Common myeloid progenitor, CD34-positive (primary cell): ENCODE measurements around the gene MBD1.
"Not testable (repeated sequence)": the region's sequence is repeated elsewhere in the genome, so short reads cannot be mapped to it uniquely, and the experiment has no call there.

Experiments used
- CTCF ChIA-PET: fragments of 350-600 bp; sonication (Branson Sonifier 250); formaldehyde crosslinking; loops from one replicate; lab custom pipeline; 2021; ENCODE audit warnings: antibody characterized with exemption; lab: Charles Lee
- POLR2A ChIA-PET: fragments of 350-600 bp; sonication (Branson Sonifier 250); formaldehyde crosslinking; loops from one replicate; lab custom pipeline; 2021; ENCODE audit warnings: antibody characterized with exemption; lab: Charles Lee
- DNase-seq, 3 donors: peaks; one replicate each; pipeline versions ENCODE4 v3.0.0 to v3.0.0-alpha.2; 2013
- H3K27ac ChIP-seq, 2 experiments: 1 replicate in 1 of 2; 2 replicates in 1 of 2; pipeline ENCODE4 v1.7.0; 2013; ENCODE audit warnings: inconsistent platforms in 2 of 2, low read length in 2 of 2, mild to moderate bottlenecking in 2 of 2, low read depth in 1 of 2, moderate library complexity in 1 of 2; ENCODE audit not compliant: severe bottlenecking in 2 of 2, insufficient read depth in 1 of 2, poor library complexity in 1 of 2
- H3K27me3 ChIP-seq, 5 experiments: replicated peaks in 2 of 5; 1 replicate in 3 of 5; 2 replicates in 2 of 5; pipeline versions ENCODE4 v1.6.1 to v1.7.0; 2013; ENCODE audit warnings: low read length in 4 of 5, mild to moderate bottlenecking in 2 of 5, moderate library complexity in 2 of 5, inconsistent platforms in 1 of 5; ENCODE audit not compliant: insufficient read depth in 5 of 5, control insufficient read depth in 4 of 5
- H3K36me3 ChIP-seq, 4 experiments: 1 replicate in 2 of 4; 2 replicates in 2 of 4; pipeline versions ENCODE4 v1.6.1 to v1.7.0; 2013; ENCODE audit warnings: low read length in 3 of 4, control low read depth in 1 of 4, mild to moderate bottlenecking in 1 of 4; ENCODE audit not compliant: control insufficient read depth in 4 of 4, insufficient read depth in 4 of 4
- H3K4me1 ChIP-seq, 4 experiments: 1 replicate in 3 of 4; 2 replicates in 1 of 4; pipeline versions ENCODE4 v1.6.1 to v1.7.1; 2013; ENCODE audit warnings: low read length in 3 of 4, mild to moderate bottlenecking in 3 of 4, control low read depth in 1 of 4, inconsistent platforms in 1 of 4, moderate library complexity in 1 of 4; ENCODE audit not compliant: control insufficient read depth in 4 of 4, insufficient read depth in 4 of 4; ENCODE audit errors: control extremely low read depth in 1 of 4
- H3K4me3 ChIP-seq, 7 experiments: 1 replicate in 4 of 7; 2 replicates in 3 of 7; pipeline versions ENCODE4 v1.5.1 to v1.7.0; 2013; ENCODE audit warnings: mild to moderate bottlenecking in 7 of 7, low read length in 6 of 7, moderate library complexity in 6 of 7, inconsistent platforms in 2 of 7, low read depth in 2 of 7, control low read depth in 1 of 7; ENCODE audit not compliant: insufficient read depth in 4 of 7, control insufficient read depth in 1 of 7; ENCODE audit errors: extremely low read depth in 1 of 7
- H3K9me3 ChIP-seq, 5 experiments: 1 replicate in 4 of 5; 2 replicates in 1 of 5; pipeline versions ENCODE4 v1.6.1 to v1.7.1; 2013; ENCODE audit warnings: low read length in 4 of 5, mild to moderate bottlenecking in 2 of 5, inconsistent platforms in 1 of 5, low read depth in 1 of 5, moderate library complexity in 1 of 5; ENCODE audit not compliant: control insufficient read depth in 4 of 5, insufficient read depth in 2 of 5; ENCODE audit errors: control extremely low read depth in 1 of 5
- WGBS: methylation state at CpG from one replicate; pipeline ENCODE4 v1.1.5; 2013; ENCODE audit not compliant: insufficient coverage; 5-methylcytosine and 5-hydroxymethylcytosine counted together

MBD1 gene

GRCh38 chr18:50293039-50293438, 11.7 kb upstream of the MBD1 start:
- Histone ChIP-seq H3K9me3 (no peaks in the 10 kb centered on the region), H3K4me3 (no peak overlapping the region), H3K27me3 (peaks cover 0 to 2% (median 0%) of the 10 kb centered on the region in 5 experiments), H3K36me3 (no peaks in the 10 kb centered on the region), H3K27ac (no peak overlapping the region), H3K4me1 (peaks cover 2 to 10% (median 5%) of the 10 kb centered on the region in 4 experiments)
- ChIA-PET POLR2A (no interaction called here), CTCF (interaction anchor here (1.3 kb wide), 1 partner anchor 15 kb away, joined by 3 read pairs; no protein-coding TSS in a partner anchor)
- 100% methylated on average over 1 of the region's 1 CpG for WGBS
- no peak for DNase-seq

GRCh38 chr18:50289108-50289443, 7.8 kb upstream of the MBD1 start:
- peaks cover 2 to 16% (median 13%) of the 10 kb centered on the region in 4 experiments for H3K4me1 ChIP-seq
- 93% methylated on average over 3 of the region's 4 CpGs for WGBS
- H3K9me3 ChIP-seq = no peaks in the 10 kb centered on the region
- H3K27ac ChIP-seq = no peak overlapping the region
- DNase-seq = no peak
- no peak overlapping the region for H3K4me3 ChIP-seq
- peaks cover 0 to 2% (median 0%) of the 10 kb centered on the region in 5 experiments for H3K27me3 ChIP-seq
- H3K36me3 ChIP-seq = peaks cover under 1 to 22% (median 13%) of the 10 kb centered on the region in 4 experiments
- CTCF ChIA-PET = interaction anchor here (0.9 to 1.5 kb wide), 3 partner anchors 10 to 47 kb away, joined by 3 to 4 read pairs (median 4); no protein-coding TSS in a partner anchor
- POLR2A ChIA-PET = no interaction called here

GRCh38 chr18:50288348-50289107, 7.2 kb upstream of the MBD1 start:
- CTCF ChIA-PET = interaction anchor here (0.9 to 1.5 kb wide), 3 partner anchors 10 to 48 kb away, joined by 3 to 4 read pairs (median 4); no protein-coding TSS in a partner anchor
- H3K27me3 ChIP-seq, POLR2A ChIA-PET, H3K9me3 ChIP-seq, DNase-seq: not testable (repeated sequence)
- Histone ChIP-seq H3K4me1 (peaks cover 2 to 16% (median 13%) of the 10 kb centered on the region in 4 experiments), H3K4me3 (peak overlapping the region; percentile 85 to 98 (median 98)), H3K27ac (peak overlapping the region; percentile 67 to 87), H3K36me3 (peaks cover 2 to 27% (median 18%) of the 10 kb centered on the region in 4 experiments)
- 40% methylated on average over 1 of the region's 21 CpGs for WGBS

- WGBS = under 1% methylated on average over 67 of the region's 76 CpGs
- CTCF ChIA-PET = no interaction called here
- H3K4me3 ChIP-seq = peak within 1 kb of the TSS; percentile 91 to 98 (median 98)
- H3K27ac ChIP-seq = peak within 1 kb of the TSS; percentile 67 to 88
- H3K4me1 ChIP-seq = peaks cover 2 to 16% (median 13%) of the 10 kb centered on the region in 4 experiments
- peaks cover 2 to 35% (median 26%) of the 10 kb centered on the region in 4 experiments for H3K36me3 ChIP-seq
- peaks cover 0 to 2% (median 0%) of the 10 kb centered on the region in 5 experiments for H3K27me3 ChIP-seq
- POLR2A ChIA-PET = no interaction called here
- DNase-seq = peak; percentile 100
- no peaks in the 10 kb centered on the region for H3K9me3 ChIP-seq
Measured at GRCh38 chr18:50287441-50288347, 6.4 kb upstream of the MBD1 start, which contains the start of gene CXXC1. CXXC1 (minus strand) TSS chr18:50287692; CDS start chr18:50287589, 103 bp downstream.

- Histone ChIP-seq H3K9me3 (no peaks in the 10 kb centered on the region), H3K4me3 (peak overlapping the region; percentile 91 to 98 (median 98)), H3K36me3 (peaks cover 2 to 42% (median 28%) of the 10 kb centered on the region in 4 experiments), H3K27me3 (peaks cover 0 to under 1% (median 0%) of the 10 kb centered on the region in 5 experiments), H3K4me1 (peaks cover 2 to 19% (median 17%) of the 10 kb centered on the region in 4 experiments), H3K27ac (peak overlapping the region; percentile 25 to 88)
- no peak for DNase-seq
- ChIA-PET POLR2A (no interaction called here), CTCF (no interaction called here)
- WGBS = under 1% methylated on average over 26 of the region's 27 CpGs
Measured at GRCh38 chr18:50287028-50287440, 5.7 kb upstream of the MBD1 start.

- POLR2A ChIA-PET = no interaction called here
- whole genome bisulfite sequencing = 35% methylated on average over 22 of the region's 23 CpGs
- Histone ChIP-seq H3K27ac (peak overlapping the region in 1 of 2 experiments; percentile 88), H3K9me3 (no peaks in the 10 kb centered on the region), H3K4me3 (peak overlapping the region; percentile 91 to 98 (median 98)), H3K36me3 (peaks cover 2 to 44% (median 28%) of the 10 kb centered on the region in 4 experiments), H3K4me1 (peaks cover 2 to 22% (median 20%) of the 10 kb centered on the region in 4 experiments), H3K27me3 (no peaks in the 10 kb centered on the region)
- peak in 2 of 3 donors; percentile 14 to 23 for DNase-seq
- CTCF ChIA-PET = no interaction called here
Measured at GRCh38 chr18:50286391-50287027, 5.2 kb upstream of the MBD1 start.
